GM12874 (cell line): ENCODE measurements around the gene ADRA2A.

Experiments used
- CTCF ChIP-seq: IDR thresholded peaks from 2 replicates; pipeline ENCODE4 v1.5.1; 2011; ENCODE audit warnings: low read depth, mild to moderate bottlenecking, control low read depth, low read length, moderate library complexity; ENCODE audit not compliant: insufficient read depth

Gene ADRA2A

GRCh38 chr10:111093741-111094380 is 17.0 kb downstream of the ADRA2A start:
- TF ChIP-seq CTCF = no peak

DNA sequence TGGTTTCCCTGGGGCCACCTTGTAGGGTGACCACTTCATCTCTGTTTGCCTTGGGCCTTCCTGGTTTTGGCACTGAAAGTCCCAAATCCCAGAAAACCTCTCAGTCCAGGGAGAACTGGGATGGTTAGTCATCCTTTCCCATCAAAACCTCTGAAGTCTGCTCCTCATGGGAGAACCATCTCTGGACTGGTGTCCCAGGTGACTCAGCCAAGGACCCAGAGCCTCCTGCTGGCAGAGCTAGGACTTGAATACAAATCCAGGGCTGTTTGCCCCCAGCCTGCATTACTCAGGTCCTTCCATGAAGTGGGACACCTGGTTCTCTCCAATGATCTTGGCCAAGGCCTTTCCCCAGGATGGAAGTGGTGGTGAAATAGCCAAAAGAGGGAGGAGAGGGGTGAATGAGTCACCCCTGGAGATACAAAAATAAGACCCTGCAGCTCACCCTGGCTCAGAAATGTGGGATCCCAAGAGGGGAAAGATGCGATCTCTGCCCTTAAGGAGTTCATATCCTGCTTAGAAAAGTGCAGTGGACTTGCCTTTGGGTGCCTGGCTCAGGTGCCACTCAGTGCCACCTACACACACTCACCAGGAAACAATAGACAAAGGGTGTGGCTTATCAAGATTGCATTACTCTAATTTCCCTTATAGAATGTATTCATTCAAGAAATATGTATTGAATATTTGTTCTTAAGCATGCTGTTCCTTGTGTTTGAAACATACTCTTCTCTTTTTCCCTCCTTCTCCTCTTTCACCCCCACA is 22.0 kb downstream of the ADRA2A start:
- TF ChIP-seq CTCF = no peak

DNA sequence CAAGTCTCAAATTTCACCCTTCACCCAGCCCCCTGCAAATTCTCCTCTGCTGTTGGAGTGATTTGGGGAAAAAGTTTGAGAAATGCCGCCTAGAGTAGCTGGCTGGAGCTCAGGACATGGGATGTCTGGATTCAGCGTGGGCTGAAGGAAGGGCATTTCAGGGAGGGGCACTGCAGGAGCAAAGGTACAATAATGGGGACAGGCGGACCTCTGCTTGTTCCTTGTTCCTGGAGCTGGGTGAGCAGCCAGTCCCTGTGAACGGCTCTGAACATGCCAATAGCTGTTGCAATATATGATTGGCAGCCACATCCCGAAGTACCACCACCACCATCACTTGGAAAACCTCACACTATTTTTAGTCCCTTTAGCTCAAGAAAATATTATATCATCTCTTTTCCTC is 23.4 kb downstream of the ADRA2A start:
- TF ChIP-seq CTCF = no peak

GRCh38 chr10:111101796-111102195 is 25.0 kb downstream of the ADRA2A start:
- TF ChIP-seq CTCF = no peak

- no peak for TF ChIP-seq CTCF
These were observed 25.6 kb downstream of the ADRA2A start for GRCh38 chr10:111102359-111102837.

- no peak for TF ChIP-seq CTCF
These were observed 26.5 kb downstream of the ADRA2A start for GRCh38 chr10:111103196-111103840.

DNA sequence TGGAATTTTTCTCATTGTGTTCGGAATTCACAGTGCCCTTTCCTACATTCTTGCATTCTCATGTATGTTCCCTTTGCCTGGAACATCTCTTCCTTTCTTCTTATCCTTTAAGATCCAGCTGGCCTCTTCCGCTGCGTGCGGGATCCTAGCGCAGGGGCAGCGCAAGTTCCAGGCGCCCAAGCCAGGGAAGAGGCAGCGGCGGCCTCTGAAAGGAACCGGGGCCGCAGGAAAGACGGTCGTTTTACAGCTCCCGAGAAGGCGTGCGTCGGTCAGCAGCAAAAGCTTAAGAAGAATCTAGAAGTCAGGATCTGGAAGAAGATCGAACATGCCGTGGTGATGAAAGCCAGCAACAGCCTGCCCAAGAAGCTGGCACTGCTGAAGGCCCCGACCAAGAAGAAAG is 28.0 kb downstream of the ADRA2A start:
- no peak for TF ChIP-seq CTCF
